ENCODE data around the gene SERPING1.

Gene SERPING1

GRCh38 chr11:57656885-57657193 is 59.4 kb downstream of the SERPING1 start:
- no peak for DNase-seq

GRCh38 chr11:57657194-57658022 is 59.9 kb downstream of the SERPING1 start, which contains the start of gene CLP1:
CLP1 (plus strand) TSS chr11:57657762; CDS start chr11:57659477, 1,715 bp downstream.
- peak; percentile 89 for DNase-seq

GRCh38 chr11:57658023-57658361 is 60.5 kb downstream of the SERPING1 start:
- DNase-seq, result no peak

DNA sequence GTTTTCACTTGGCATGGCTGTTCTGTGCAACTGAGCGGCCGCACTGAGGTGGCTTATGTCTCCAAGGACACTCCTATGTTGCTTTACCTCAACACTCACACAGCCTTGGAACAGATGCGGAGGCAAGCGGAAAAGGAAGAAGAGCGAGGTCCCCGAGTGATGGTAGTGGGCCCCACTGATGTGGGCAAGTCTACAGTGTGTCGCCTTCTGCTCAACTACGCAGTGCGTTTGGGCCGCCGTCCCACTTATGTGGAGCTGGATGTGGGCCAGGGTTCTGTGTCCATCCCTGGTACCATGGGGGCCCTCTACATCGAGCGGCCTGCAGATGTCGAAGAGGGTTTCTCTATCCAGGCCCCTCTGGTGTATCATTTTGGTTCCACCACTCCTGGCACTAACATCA is 62.2 kb downstream of the SERPING1 start:
- DNase-seq, result no peak

GRCh38 chr11:57662893-57663292 is 65.4 kb downstream of the SERPING1 start:
- no peak for DNase-seq

- no peak for DNase-seq
Observed at GRCh38 chr11:57663975-57664374, 66.5 kb downstream of the SERPING1 start.

All from SHP77 treated with DMSO at 0.1 percent for 48 hours (cell line).